Suprapubic skin (tissue), 4 donors: ENCODE measurements around the gene OR9K2. TPM values are rescaled to one million over a fixed set of nuclear protein-coding genes. Genes with fewer than 3 reads are reported as not detected.
"Not testable (repeated sequence)": the region's sequence is repeated elsewhere in the genome, so short reads cannot be mapped to it uniquely, and the experiment has no call there.

Experiments
- DNase-seq, 2 donors: peaks; one replicate each; pipeline ENCODE4 v3.0.0-alpha.2; 2019; ENCODE audit warnings: low spot score in 2 of 2
- H3K27ac ChIP-seq: fragments of 200-600 bp; sonication (generic); one replicate; pipeline ENCODE4 v1.5.1; 2019
- H3K27me3 ChIP-seq: fragments of 200-600 bp; sonication (generic); one replicate; pipeline ENCODE4 v1.5.1; 2019
- H3K36me3 ChIP-seq: fragments of 200-600 bp; sonication (generic); one replicate; pipeline ENCODE4 v1.5.1; 2019
- H3K4me1 ChIP-seq: fragments of 200-600 bp; sonication (generic); one replicate; pipeline ENCODE4 v1.5.1; 2019
- H3K4me3 ChIP-seq: fragments of 200-600 bp; sonication (generic); one replicate; pipeline ENCODE4 v1.5.1; 2019; ENCODE audit warnings: mild to moderate bottlenecking
- H3K9me3 ChIP-seq: fragments of 200-600 bp; sonication (generic); one replicate; pipeline ENCODE4 v1.5.1; 2019
- EP300 ChIP-seq: sonication (generic); formaldehyde crosslinking; IDR thresholded peaks from one replicate; pipeline ENCODE4 v1.6.1; 2017; ENCODE audit warnings: antibody characterized with exemption
- POLR2A ChIP-seq, 2 donors: fragments of 450-650 bp; IDR thresholded peaks; one replicate each; pipeline ENCODE4 v1.6.1; 2017; ENCODE audit warnings: antibody characterized with exemption in 2 of 2, mild to moderate bottlenecking in 2 of 2, moderate library complexity in 2 of 2
- POLR2AphosphoS5 ChIP-seq, 3 donors: sonication (generic); formaldehyde crosslinking; IDR thresholded peaks; one replicate each; pipeline ENCODE4 v1.6.1; 2017; ENCODE audit warnings: antibody characterized with exemption in 3 of 3
- WGBS: methylation state at CpG from one replicate; pipeline ENCODE4 v1.1.5; 2018; 5-methylcytosine and 5-hydroxymethylcytosine counted together
- total RNA-seq, 4 donors: library from RNA; depleted of rRNA; stranded (reverse); fragments of >200 nt; gene quantifications; one replicate each; pipeline ENCODE4 v1.1.0, GENCODE V29; 2016
- TF ChIP-seq, protein P1 (sequence below), 2 donors: fragments of 200-600 bp in 1 of 2; fragments of 450-650 bp in 1 of 2; sonication (generic) in 1 of 2; IDR thresholded peaks; one replicate each; pipeline ENCODE4 v1.5.1; 2016 to 2019; ENCODE audit warnings: antibody characterized with exemption in 2 of 2, mild to moderate bottlenecking in 1 of 2, moderate library complexity in 1 of 2

Gene OR9K2
- total RNA-seq, 4 donors from 2014 or later: not detected

DNA sequence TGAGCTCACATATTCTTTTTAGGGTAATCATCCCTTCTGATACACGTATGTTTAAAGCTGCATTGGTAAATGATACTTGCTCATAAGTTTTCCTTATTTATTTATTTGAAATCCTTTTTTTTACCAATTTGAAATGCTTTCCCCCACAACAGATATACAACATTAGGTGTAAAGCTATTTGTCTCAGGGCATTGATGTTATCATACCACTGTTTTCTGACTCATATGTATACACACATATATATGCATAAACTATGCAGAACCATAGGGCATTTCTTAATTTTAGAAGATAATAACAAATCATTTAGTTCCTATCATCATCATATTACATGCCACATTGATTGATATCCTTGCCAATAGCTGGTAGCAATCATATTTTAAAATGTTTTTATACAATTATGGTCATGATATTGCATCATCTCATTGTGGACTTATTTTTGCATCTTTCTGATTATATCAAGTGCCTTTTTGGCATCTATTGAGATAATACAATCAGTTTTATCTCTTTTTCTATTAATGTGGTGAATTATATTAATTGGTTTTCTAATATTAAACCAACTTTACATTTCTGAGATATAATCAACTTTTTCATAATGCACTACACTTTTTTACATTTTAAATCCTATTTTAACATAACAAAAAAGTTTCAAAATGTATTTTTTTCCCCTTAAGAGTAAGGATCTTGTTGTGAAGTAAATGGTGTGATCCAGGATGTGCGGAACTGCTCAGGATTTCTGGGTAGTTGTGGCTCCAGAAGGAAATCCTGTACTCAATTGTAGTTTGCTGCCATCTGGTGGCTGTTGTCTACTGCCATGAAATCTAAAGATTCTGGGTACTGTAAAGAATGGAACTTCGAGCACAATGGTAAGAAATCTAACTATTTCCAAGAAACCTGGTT is 16.7 kb downstream of the OR9K2 start:
- no peaks in the 10 kb centered on the region for H3K36me3 ChIP-seq
- WGBS: 49% methylated on average over 3 of the region's 3 CpGs
- TF ChIP-seq, protein P1, sequence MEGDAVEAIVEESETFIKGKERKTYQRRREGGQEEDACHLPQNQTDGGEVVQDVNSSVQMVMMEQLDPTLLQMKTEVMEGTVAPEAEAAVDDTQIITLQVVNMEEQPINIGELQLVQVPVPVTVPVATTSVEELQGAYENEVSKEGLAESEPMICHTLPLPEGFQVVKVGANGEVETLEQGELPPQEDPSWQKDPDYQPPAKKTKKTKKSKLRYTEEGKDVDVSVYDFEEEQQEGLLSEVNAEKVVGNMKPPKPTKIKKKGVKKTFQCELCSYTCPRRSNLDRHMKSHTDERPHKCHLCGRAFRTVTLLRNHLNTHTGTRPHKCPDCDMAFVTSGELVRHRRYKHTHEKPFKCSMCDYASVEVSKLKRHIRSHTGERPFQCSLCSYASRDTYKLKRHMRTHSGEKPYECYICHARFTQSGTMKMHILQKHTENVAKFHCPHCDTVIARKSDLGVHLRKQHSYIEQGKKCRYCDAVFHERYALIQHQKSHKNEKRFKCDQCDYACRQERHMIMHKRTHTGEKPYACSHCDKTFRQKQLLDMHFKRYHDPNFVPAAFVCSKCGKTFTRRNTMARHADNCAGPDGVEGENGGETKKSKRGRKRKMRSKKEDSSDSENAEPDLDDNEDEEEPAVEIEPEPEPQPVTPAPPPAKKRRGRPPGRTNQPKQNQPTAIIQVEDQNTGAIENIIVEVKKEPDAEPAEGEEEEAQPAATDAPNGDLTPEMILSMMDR (IDR thresholded peaks at IDR 0.05): peak in 1 of 2 donors; percentile 41
- TF ChIP-seq EP300 (no peak), POLR2AphosphoS5 (IDR thresholded peaks at IDR 0.05) (no peak), POLR2A (IDR thresholded peaks at IDR 0.05) (no peak)
- no peaks in the 10 kb centered on the region for H3K4me1 ChIP-seq
- H3K27me3 ChIP-seq: no peaks in the 10 kb centered on the region
- no peak for DNase-seq
- no peaks in the 10 kb centered on the region for H3K9me3 ChIP-seq
- H3K4me3 ChIP-seq: no peak overlapping the region
- no peak overlapping the region for H3K27ac ChIP-seq

DNA sequence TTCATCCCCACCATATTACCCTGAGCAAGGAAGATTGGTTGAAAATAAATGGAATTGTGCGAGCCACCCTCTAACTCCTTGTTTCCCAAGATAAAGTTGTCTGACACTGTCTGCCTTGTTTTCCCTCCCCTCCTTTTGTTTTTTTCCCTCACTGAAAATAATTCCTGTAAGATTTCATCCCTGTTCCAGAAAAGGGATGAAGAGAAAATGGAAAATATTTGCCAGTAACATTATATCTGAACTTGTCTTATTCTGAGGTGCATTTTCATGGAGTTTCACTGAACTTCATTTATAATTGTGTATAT is 17.3 kb downstream of the OR9K2 start:
- H3K4me1 ChIP-seq: no peaks in the 10 kb centered on the region
- no peak for TF ChIP-seq POLR2AphosphoS5 (IDR thresholded peaks at IDR 0.05)
- TF ChIP-seq POLR2A (IDR thresholded peaks at IDR 0.05): no peak
- TF ChIP-seq EP300: no peak
- TF ChIP-seq, protein P1 (IDR thresholded peaks at IDR 0.05): no peak

DNA sequence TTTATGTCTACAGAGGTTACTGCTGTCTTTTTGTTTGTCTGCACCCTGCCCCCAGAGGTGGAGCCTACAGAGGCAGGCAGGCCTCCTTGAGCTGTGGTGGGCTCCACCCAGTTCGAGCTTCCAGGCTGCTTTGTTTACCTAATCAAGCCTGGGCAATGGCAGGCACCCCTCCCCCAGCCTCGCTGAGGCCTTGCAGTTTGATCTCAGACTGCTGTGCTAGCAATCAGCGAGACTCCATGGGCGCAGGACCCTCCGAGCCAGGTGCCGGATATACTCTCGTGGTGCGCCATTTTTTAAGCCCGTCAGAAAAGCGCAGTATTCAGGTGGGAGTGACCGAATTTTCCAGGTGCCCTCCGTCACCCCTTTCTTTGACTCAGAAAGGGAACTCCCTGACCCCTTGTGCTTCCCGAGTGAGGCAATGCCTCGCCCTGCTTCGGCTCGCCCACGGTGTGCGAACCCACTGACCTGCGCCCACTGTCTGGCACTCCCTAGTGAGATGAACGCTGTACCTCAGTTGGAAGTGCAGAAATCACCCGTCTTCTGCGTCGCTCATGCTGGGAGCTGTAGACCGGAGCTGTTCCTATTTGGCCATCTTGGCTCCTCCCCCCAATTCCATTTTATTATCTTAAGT is 40.9 kb downstream of the OR9K2 start:
- DNase-seq, H3K4me3 ChIP-seq, H3K9me3 ChIP-seq, H3K4me1 ChIP-seq, H3K36me3 ChIP-seq, H3K27ac ChIP-seq, H3K27me3 ChIP-seq: not testable (repeated sequence)
- 87% methylated on average over 24 of the region's 24 CpGs for WGBS

More for the DNA sequence above, 17.3 kb downstream of the OR9K2 start:
- Histone ChIP-seq H3K4me3 (no peak overlapping the region), H3K9me3 (no peaks in the 10 kb centered on the region), H3K27ac (no peak overlapping the region), H3K27me3 (no peaks in the 10 kb centered on the region), H3K36me3 (no peaks in the 10 kb centered on the region)
- WGBS: 23% methylated on average over 1 of the region's 1 CpG
- no peak for DNase-seq

DNA sequence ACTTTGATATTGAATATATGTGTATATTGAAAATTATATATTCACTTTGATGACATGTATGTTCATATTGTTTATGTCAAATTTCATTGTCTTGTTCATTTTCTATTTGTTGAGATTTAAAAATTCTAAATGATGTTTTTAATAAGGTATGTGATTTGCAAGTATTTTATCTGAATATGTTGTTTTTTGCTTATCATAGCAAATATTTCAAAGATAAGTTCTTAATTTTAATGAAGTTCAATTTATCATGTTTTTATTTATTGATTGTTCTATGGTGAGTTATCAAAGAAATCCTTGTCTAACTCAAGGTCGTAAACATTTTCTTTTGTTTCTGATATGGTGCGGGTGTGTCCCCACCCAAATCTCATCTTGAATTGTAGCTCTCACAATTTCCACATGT is 45.2 kb downstream of the OR9K2 start:
- TF ChIP-seq EP300 (no peak), POLR2AphosphoS5 (IDR thresholded peaks at IDR 0.05) (no peak)
- TF ChIP-seq, protein P1 (IDR thresholded peaks at IDR 0.05): no peak
- Histone ChIP-seq H3K36me3 (no peaks in the 10 kb centered on the region), H3K4me3 (no peak overlapping the region), H3K27ac (no peak overlapping the region), H3K4me1 (no peaks in the 10 kb centered on the region), H3K9me3 (no peaks in the 10 kb centered on the region), H3K27me3 (no peaks in the 10 kb centered on the region)
- 98% methylated on average over 2 of the region's 2 CpGs for WGBS
- DNase-seq: no peak

- DNase-seq, H3K4me3 ChIP-seq, H3K27ac ChIP-seq, H3K9me3 ChIP-seq, H3K4me1 ChIP-seq, H3K36me3 ChIP-seq, H3K27me3 ChIP-seq: not testable (repeated sequence)
- 86% methylated on average over 2 of the region's 2 CpGs for WGBS
Measured at GRCh38 chr12:55171846-55172245, 45.6 kb downstream of the OR9K2 start.

- no peak overlapping the region for H3K4me3 ChIP-seq
- TF ChIP-seq POLR2A (IDR thresholded peaks at IDR 0.05) (no peak), POLR2AphosphoS5 (IDR thresholded peaks at IDR 0.05) (no peak), EP300 (no peak)
- TF ChIP-seq, protein P1 (IDR thresholded peaks at IDR 0.05): no peak
- no peaks in the 10 kb centered on the region for H3K4me1 ChIP-seq
- H3K9me3 ChIP-seq: no peaks in the 10 kb centered on the region
- no peaks in the 10 kb centered on the region for H3K36me3 ChIP-seq
- DNase-seq: no peak
- no peak overlapping the region for H3K27ac ChIP-seq
- no peaks in the 10 kb centered on the region for H3K27me3 ChIP-seq
- WGBS: 26% methylated on average over 1 of the region's 1 CpG
Measured at GRCh38 chr12:55172686-55173085, 46.5 kb downstream of the OR9K2 start.
